Islet of Langerhans (tissue), 1 donor: Measurements from ENCODE around the gene PIEZO2.
"Not testable (repeated sequence)": the region's sequence is repeated elsewhere in the genome, so short reads cannot be mapped to it uniquely, and the experiment has no call there.

Experiments
- FAIRE-seq: peaks from one replicate; lab custom pipeline; 2011; peaks lifted over from hg19 to GRCh38; lab: Jason Lieb, UNC

Gene PIEZO2

DNA sequence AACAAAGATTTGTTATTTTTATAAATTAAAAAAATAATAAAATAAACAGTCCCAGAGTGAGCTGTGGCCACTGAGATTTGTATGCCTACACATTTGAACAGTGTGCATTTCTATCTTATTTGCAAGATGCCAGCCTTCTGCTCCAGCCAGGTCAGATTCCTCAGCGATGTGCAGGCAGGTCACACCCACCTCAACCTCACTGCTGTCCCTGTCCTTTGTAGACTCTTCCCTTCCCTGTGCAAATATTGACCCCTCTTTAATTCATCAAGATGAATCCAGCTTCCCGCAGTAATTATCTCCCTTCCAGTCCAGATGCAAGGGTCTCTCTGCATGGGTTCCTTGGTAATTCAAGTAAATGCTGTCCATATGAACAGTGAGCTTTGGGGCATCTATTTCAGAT lies 256.2 kb downstream of the PIEZO2 start:
- FAIRE-seq: no peak

DNA sequence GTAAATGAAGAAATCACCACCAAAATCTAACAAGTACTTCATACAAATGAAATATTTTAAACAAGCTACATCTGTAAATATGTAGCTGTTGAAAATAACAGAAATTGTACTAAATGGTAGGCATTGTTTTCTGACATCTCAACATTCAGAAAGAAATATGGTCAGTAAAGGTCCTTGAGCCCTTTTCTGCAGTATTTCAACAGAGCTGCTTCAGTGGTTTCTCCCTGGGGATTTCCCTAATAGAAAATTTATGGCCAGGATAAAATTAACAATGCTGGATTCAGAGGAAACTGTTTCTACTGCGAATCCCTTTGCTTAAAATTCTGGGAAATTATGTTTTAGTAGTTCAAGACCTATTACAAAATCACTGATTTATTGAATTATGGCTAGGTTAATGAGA lies 256.6 kb downstream of the PIEZO2 start:
- FAIRE-seq: no peak

DNA sequence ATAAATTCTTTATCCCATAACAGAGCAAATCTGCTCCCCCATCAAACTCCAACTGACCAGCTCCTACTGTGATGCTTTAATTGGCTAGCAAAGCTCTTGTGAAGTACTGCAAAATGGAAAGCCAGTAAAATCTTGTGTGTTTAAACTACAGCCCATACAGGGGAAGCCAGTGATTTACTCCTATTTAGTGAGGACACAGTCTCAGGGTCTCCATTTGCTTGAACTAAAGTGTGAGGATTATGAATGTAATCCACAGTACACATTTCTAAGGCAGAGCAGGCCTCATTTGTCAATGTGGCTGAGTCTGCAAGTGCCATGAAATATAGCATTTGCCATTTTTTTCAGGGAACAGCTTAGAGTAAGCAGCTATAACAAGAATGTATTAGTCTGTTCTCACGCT lies 259.3 kb downstream of the PIEZO2 start:
- no peak for FAIRE-seq

DNA sequence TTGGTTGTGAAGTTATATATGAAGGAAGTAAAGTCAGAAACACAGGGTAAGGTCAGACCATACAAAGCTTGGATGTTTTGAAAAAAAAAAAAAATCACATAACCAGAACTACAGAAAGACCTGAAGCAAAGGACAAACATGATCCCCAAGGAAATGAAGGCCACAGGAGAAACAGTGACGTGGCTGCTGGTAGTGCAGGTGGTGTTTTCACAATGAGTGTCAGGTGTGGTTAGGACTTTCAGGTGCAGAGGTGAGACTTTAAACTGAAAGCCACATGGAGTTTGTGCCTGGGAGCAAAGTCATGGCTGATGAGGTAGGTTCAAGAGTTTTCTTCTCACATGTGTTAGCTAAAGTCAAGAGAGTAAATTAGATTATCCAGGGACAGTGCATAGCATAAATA lies 270.7 kb downstream of the PIEZO2 start:
- FAIRE-seq: no peak

DNA sequence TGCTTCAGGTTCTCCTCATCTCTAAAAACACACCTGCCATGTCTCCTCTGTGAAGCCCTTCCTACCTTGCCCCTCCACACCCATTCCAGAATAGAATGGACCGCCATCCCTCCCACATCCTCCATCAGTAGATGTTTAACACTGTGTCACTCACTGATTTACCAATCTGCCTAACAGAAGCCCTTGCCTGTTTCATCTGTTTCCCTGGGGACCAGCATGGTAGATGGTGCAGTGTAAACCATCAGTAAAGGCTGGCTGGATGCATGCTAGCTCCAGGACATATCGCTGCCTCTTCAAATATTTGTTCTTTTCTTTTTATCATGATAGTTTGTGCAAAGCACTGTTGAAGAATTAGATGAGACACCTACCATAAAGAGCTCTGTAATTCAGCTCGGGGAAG lies 271.4 kb downstream of the PIEZO2 start:
- no peak for FAIRE-seq

DNA sequence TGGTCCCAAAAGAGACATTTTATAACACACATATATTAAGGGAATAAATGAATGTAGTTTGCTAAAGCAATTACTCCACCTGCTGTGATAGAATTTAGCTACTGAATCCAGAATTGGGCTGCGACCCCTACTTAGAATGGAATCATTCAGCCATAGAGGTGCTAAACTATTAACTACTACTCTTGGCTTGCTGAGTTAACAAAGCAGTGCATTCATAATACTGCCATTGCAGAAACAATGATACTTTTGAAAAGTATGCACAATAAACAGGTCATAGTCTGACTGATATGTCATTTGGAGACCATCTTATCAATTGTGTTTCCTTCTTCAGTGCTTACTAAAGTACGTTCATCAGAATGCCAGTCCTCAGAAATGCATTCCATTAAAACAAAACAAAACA lies 273.6 kb downstream of the PIEZO2 start:
- FAIRE-seq: no peak

DNA sequence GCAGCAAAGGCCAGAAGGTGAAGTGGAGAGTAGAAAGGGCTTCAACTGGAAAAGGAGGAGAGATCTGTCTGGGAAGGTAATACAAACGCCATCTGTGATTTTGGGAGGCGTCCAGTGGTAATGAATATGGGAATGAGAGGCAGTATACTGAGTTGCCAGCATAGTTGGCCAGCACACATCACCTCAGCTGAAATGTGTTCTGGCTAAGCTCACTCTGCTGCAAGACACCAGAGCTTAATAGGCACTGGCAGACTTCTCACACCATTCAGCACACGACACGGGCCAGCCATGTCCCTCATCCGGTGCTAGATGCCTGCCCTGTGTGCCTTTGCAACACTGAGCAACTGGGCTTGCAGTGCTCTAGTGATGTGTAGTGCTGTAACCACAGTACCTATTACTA lies 277.1 kb downstream of the PIEZO2 start:
- no peak for FAIRE-seq

DNA sequence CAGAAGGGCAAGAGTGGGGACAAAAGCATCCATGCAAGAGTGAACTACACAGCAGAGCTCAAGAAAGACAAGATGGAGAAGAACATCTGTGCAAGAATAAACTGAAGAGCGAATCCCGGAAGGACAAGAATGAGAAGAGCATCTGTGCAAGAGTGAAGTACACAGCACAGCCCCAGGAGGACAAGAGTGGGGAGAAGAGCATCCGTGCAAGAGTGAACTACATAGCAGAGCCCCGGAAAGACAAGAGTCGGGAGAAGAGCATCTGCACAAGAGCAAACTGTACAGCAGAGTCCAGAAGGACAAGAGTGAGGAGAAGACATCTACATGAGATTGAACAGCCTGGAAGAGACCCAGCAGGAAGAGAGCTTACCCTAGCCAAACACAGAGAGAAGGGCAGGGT lies 284.6 kb downstream of the PIEZO2 start:
- no peak for FAIRE-seq

DNA sequence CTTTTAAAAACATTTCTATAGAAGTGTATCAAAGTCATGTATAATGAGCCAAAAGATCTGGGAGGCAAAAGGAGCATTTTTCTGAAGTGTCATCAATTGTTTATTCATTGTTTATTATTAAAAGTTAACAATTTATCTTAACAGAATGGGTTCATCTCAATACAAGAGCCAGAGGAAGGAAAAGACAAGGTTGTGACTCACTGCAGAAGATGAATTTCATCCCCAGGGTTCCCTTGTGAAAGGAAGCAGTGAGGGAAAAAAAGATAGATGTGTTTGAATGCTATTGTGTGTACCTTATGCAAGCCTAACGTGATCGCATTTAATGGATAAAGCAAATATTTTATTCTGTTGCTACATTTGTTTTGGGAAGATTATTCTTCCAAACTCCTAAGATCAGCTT lies 286.3 kb downstream of the PIEZO2 start:
- FAIRE-seq: no peak

DNA sequence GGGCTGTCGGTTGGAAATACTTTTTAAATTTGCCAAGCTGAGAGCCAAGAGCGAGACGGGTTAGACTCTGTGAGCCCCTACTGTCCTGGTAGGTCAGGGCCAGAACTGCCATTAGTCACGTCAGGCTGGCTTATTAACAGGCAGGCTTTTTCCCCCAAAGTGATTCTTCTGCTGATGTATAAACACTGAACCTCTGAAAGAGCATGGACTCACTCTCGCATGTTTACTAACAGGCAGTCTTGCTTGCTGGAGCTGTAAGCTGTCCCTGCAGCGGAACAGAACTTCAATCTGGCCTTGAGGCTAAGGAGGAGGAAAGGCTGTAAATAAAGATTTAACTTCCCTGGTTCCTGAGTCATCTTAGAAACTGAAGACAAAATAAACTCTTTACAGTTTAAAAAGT lies 288.4 kb downstream of the PIEZO2 start:
- no peak for FAIRE-seq

DNA sequence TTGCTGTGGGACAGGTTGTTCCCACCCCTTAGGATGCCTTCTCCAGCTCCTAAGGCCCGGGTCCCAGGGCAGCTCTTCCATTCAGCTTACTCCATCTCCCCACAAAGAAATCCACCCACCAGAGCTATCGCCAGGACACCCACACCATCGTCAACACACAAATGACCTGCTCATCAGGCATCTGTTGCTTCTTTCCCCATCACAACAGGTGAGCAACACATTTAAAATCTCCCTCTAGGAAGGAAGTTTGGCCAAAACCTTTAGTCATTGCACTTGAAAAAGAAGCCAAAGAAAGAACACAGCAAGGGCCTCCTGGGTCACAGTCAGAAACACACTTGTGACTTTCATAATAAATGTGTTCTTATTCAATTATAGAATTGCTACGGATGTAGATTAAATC lies 289.0 kb downstream of the PIEZO2 start:
- FAIRE-seq: no peak

DNA sequence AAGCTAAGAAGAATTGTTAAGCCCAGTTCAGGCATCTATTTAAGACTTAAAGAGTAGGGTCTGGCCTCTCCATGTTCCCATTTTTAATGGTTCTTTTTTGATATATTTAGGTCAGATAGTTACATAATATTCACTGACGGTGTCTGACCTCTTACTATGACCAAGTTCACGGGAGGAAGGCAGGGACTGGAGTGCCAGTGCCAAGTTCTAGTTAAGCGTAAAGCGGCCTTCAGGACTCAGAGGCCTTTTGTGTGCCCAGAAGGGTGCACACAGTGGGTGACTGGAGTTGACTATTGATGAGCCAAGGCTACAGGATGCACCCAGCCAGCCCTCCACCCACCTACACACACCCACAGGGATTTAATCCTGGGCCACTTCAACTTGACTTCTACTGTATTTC lies 290.9 kb downstream of the PIEZO2 start:
- no peak for FAIRE-seq

DNA sequence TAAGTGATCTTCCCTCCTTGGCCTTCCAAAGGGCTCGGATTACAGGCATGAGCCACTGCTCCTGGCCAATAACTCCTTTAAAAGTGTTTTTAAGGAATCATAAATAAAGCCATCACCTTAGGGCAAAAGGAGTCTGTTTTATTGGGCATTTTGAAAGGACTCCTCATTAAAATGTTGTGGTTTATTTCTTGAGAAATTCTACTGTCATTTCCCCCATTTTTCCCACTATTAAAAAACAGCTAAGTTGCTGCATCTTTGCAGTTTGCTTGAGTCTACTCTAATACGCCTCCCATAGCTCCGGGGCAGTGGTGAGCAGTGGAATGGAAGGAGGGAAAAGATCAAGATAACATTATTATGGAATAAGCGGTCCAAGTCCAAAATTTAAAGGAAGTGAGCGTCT lies 293.2 kb downstream of the PIEZO2 start:
- no peak for FAIRE-seq

DNA sequence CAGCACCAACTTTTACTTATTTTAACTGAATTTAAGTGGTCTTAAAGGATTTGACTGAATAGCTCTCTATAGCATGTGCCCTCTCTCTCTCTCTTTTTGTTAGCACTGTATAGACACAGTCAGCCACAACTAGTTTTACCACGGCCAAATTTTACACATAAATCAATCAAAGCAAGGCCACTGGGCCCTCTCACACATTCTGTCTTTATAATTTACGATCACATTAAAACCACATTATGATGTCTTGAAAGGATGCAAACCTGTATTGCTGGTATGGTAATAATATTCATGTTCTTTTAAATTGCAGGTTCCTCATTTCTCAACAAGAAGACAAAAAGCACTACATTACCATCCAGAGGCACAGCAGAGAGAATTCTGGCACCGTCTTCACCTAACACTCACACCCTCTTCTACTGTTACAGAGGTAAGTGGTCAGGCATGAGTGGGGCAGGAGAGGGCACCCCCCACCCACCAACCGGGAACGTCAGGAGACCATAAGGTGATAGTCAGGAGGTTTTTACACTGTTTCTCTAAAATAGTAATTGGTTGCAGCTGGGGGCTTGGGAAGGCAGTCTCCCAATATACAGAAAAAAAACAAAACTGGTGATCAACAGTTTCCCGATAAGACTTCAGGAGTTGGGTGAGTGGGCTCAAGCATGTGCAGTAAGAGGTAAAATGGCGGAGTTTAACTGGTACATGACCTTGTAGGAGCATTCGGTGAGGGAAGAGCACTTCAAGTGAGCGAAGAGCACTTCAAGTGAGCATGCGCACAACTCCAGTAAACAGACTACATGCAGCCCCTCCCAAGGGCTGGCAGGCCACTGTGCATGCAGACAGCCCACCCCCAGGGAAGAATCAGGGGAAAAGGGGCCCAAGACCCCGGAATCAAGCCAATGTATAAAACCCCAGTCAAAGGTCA lies 296.7 kb downstream of the PIEZO2 start:
- FAIRE-seq: no peak

DNA sequence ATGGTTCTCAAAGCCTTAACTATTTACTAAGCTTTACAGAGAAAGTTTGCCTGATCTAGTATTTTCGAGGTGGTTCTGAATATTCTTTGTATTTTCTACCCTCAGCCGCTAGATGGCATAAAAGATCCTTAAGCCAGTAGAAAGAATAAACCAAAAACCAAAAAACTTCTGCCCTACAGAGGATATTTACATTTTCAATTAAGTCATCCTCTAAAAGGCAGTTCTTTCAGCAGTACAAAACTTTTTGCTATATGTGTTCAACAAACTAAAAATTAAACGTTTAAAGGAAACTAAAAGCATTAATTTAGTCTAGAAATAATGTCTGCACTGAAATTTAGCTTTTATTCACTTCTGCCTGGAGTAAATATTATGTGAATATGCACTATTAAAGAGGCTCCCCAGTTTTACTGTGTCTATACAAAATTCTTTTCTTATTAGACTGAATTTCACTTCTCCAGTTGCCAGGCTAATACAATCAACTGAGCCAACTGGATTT lies 297.5 kb downstream of the PIEZO2 start:
- peak; percentile 97 for FAIRE-seq

DNA sequence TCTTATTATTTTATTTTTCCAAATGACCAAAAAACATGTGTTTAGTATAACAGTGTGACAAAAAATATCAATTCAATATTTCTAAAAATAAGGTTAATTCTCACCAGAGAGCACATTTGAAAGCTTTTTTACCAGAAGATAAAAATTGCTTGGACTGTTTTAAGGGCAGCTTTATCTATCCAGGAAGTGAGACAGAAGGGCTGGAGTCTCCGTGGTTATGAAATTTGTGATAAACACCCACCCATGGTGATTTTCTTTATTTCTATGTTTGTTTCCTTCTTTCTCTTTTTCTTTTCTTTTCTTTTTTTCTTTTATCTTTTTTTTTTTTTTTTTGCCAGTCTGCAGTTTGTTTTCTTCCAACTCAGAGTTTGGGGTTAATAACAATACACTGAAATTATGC lies 298.5 kb downstream of the PIEZO2 start:
- FAIRE-seq: no peak

DNA sequence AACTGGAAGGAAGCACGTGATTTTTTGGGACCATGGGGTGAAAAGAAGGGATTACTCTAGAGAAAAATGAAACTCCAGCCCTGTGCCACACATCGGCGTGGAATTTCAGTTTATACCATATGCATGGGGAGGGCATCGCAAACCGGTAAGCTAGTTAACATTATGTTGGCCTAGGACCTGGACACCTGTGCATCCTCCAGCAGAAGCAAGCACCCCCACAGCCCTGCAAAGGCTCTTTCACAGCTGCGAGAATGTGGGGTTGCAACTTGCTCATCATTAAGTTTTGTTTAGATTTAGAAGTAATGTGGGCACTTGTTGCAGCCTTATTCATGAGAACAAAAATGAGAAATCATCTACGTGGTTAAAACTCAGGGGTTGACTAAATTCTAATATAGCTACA lies 299.2 kb downstream of the PIEZO2 start:
- no peak for FAIRE-seq

DNA sequence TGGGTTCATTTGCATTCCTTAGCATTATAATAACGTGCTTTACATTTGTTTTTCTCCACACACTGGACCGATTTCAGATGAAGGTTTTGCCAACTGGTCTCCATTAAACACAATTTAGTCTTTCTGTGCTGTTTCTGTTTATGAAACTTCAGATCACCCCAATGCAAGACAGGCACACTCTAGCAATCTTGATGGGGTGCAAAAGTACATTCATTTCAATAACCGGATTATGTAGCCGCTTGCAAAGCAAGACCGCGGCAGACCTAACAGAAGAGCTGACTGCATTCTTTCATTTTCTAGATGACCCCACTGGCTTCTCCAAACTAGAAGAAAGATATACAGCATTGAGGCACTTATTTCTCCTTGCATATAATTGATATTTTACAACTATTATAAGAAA lies 301.5 kb downstream of the PIEZO2 start:
- no peak for FAIRE-seq

DNA sequence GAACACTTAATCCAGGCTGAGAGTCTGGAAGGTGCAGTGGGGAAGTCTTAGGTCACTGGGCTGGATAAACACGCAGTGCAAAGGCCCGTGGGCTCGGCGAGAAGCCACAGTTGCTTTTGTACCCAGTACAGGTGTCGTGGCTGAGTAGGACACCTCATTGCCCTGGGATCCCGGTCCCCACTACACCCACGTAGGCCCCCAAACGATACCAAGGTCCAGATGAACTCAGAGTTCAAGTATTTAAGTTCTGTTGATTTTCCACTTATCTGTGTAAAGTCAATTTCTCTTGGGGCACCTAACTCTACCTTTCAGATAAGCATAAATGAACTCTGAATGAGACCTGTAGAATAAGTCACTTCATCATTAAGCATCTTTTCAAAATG lies 302.0 kb downstream of the PIEZO2 start:
- no peak for FAIRE-seq

DNA sequence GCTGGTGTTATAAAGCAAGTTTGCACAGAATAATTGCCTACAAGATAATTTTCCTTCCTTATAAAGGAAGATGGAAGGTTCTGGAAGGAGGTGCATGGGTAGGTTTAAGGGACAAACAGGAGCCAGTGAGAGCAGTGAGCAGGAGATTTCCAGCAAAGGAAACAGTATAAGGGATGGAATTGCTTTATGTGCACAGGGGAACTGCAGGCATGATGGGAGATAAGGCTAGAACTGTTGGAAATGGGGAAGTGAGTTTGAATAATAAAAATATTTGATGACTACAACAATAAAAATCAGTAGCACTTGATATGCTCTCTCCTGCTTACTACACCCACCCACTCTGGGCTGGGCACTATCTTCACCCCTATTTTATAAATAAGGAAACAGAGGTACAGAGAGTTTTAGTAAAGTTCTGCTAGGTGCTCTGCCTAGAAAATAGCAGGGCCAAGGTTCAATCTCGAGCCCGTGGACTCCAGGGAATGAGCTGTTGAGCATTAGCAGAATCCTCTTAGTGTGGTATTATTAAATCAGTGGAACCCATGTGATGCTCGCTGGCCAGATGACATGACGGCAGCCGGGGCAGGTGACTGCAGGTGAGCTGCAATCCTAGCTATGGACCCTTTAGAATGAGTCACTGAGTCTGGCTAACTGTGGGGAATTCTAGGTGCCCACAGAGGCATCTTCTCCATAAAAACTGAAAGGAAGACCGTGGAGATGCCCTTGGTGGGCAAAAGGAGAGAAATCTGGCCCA lies 302.5 kb downstream of the PIEZO2 start:
- no peak for FAIRE-seq

DNA sequence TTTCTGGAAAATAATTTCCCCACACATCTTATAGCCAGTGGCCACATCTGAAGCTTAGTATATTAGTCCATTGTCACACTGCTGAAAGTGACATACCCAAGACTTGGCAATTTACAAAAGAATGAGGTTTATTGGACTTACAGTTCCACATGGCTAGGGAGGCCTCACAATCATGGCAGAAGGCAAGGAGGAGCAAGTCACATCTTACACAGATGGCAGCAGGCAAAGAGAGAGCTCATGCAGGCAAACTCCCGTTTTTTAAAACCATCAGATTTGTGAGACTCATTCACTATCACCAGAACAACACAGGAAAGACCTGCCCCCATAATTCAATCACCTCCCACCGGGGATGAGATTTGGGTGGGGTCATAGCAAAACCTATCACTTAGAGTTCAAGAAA lies 303.3 kb downstream of the PIEZO2 start:
- FAIRE-seq: not testable (repeated sequence)

DNA sequence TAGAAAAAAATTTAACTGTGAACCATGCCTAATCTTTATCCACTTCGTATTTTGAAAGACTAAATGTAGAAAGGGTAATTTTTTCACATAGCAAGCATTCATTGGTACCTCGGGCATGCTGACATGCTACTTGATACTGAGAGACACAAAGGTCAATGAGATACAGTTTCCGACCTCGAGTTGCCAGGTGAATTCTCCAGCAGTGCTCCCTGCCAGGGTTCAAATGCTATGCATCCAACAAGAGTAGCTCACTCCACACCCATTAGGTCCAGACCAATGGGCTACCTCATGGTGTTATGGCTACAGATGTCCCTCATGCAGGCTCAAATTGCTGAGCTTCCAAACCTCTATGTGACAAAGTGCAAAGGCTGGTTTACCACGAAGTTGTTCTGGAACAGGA lies 305.8 kb downstream of the PIEZO2 start:
- no peak for FAIRE-seq

DNA sequence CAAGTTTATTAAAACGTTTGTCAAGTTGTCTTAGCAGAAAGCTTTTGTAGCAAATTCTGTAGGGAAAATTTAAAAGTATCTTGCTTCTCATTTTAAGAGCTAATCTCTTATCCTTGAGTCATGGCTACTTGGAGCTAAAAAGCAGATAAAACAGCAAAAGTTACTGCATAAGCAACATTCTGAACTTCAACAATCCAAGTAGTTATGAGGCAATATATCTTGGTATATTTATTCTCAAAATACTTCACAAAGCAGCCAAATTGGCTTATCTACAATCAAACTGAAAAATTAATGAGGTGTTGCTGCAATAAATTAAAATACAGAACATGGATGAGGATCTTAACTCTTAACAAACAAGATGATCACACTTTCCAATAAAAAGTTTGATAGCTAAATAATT lies 306.5 kb downstream of the PIEZO2 start:
- no peak for FAIRE-seq

DNA sequence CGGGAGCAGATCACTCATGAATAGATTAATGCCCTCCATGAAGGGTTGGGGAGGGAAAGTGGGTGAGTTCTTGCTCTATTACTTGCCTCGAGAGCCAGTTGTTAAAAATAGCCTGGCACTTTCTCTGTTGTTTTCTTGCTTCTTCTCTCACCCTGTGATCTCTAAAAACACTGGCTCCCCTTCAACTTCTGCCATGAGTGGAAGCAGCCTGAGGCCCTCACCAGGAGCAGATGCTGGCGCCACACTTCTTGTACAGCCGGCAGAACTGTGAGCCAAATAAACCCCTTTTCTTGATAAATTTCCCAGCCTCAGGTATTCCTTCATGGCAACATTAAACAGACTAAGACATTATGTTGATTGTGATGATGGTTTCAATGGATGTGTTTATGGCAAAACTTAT lies 307.0 kb downstream of the PIEZO2 start:
- no peak for FAIRE-seq
